H1 (cell line): Measurements from ENCODE around the gene CD244. TPM values are rescaled to one million over a fixed set of nuclear protein-coding genes. Genes with fewer than 3 reads are reported as not detected.

Source experiments
- TEAD4 ChIP-seq: IDR thresholded peaks from 2 replicates; pipeline ENCODE4 v1.6.1; 2012; ENCODE audit warnings: low read depth, low read length, inconsistent platforms, mixed read lengths
- YY1 ChIP-seq: IDR thresholded peaks from 2 replicates; pipeline ENCODE4 v1.6.1; 2011; ENCODE audit warnings: low read depth, mild to moderate bottlenecking, low read length
- polyA plus RNA-seq, 7 experiments: library from polyadenylated mRNA; depleted of rRNA in 3 of 7; stranded (reverse) in 5 of 7; unstranded in 2 of 7; fragments of >200 nt in 5 of 7; fragments of 200-250 nt in 2 of 7; gene quantifications; 1 replicate in 5 of 7; 2 replicates in 1 of 7; 4 replicates in 1 of 7; pipeline versions ENCODE4 v1.2.1 to v1.2.3, GENCODE V29; 2011 to 2013; ENCODE audit warnings: missing spikeins in 2 of 7, mixed read lengths in 2 of 7
- total RNA-seq: library from RNA; stranded (reverse); fragmentation: NEBNext Ultra II Directional; extraction: Animal tissue kit (Norgen Biotek cat#: 25700); gene quantifications from 2 replicates; pipeline ENCODE4 v1.2.1, GENCODE V29; 2021
- TF ChIP-seq, protein P1 (sequence below), 3 experiments: IDR thresholded peaks; 1 replicate in 2 of 3; 2 replicates in 1 of 3; pipeline versions ENCODE4 v1.5.1 to v1.6.1; 2011; ENCODE audit warnings: low read length in 3 of 3, mild to moderate bottlenecking in 3 of 3, inconsistent platforms in 2 of 3, low read depth in 1 of 3, moderate library complexity in 1 of 3; ENCODE audit not compliant: insufficient read depth in 1 of 3; ENCODE audit errors: control extremely low read depth in 1 of 3

CD244 gene
- total and polyA plus RNA-seq, 2 of the 8 experiments (the other 6 are each of a cell fraction or from before 2014, with no cell fraction given), result not detected

GRCh38 chr1:160814316-160814715 lies 48.4 kb downstream of the CD244 start (continued):
- TF ChIP-seq, protein P1, sequence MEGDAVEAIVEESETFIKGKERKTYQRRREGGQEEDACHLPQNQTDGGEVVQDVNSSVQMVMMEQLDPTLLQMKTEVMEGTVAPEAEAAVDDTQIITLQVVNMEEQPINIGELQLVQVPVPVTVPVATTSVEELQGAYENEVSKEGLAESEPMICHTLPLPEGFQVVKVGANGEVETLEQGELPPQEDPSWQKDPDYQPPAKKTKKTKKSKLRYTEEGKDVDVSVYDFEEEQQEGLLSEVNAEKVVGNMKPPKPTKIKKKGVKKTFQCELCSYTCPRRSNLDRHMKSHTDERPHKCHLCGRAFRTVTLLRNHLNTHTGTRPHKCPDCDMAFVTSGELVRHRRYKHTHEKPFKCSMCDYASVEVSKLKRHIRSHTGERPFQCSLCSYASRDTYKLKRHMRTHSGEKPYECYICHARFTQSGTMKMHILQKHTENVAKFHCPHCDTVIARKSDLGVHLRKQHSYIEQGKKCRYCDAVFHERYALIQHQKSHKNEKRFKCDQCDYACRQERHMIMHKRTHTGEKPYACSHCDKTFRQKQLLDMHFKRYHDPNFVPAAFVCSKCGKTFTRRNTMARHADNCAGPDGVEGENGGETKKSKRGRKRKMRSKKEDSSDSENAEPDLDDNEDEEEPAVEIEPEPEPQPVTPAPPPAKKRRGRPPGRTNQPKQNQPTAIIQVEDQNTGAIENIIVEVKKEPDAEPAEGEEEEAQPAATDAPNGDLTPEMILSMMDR (IDR thresholded peaks at IDR 0.05; ENCODE audit: control extremely low read depth in 1 of 3, insufficient read depth in 1 of 3, low read depth in 1 of 3, low read length in 3 of 3), result no peak
- TF ChIP-seq YY1 (no peak), TEAD4 (no peak)
